Choroid plexus epithelial cell (primary cell): ENCODE measurements around the gene PMF1.

Experiments
- DNase-seq: peaks from one replicate; pipeline ENCODE4 v3.0.0-alpha.2; 2010; ENCODE audit warnings: low read depth
- H3K4me3 ChIP-seq: 2 replicates; pipeline ENCODE4 v1.5.1; 2011; ENCODE audit warnings: low read depth, mild to moderate bottlenecking, control low read depth, low read length, moderate library complexity
- CTCF ChIP-seq: conservative IDR thresholded peaks from 2 replicates; pipeline ENCODE4 v1.5.1; 2011; ENCODE audit warnings: low read depth, mild to moderate bottlenecking, control low read depth, inconsistent platforms, low read length, moderate library complexity

PMF1 gene

GRCh38 chr1:156217871-156218270 is 5.1 kb downstream of the PMF1 start:
- no peak for TF ChIP-seq CTCF
- DNase-seq = peak; percentile 23
- no peak overlapping the region for H3K4me3 ChIP-seq

- DNase-seq = no peak
- no peak for TF ChIP-seq CTCF
- no peak overlapping the region for H3K4me3 ChIP-seq
Measured at GRCh38 chr1:156220226-156220625, 7.4 kb downstream of the PMF1 start.

- DNase-seq = no peak
Measured at GRCh38 chr1:156221986-156222692, 9.3 kb downstream of the PMF1 start.

GRCh38 chr1:156225677-156226014 is 12.8 kb downstream of the PMF1 start:
- no peak overlapping the region for H3K4me3 ChIP-seq
- no peak for TF ChIP-seq CTCF
- no peak for DNase-seq

More at GRCh38 chr1:156221986-156222692, 9.3 kb downstream of the PMF1 start:
- H3K4me3 ChIP-seq = no peak overlapping the region
- TF ChIP-seq CTCF = no peak

- no peak for TF ChIP-seq CTCF
- H3K4me3 ChIP-seq = no peak overlapping the region
- no peak for DNase-seq
Measured at GRCh38 chr1:156226116-156226538, 13.3 kb downstream of the PMF1 start.

- DNase-seq = no peak
- no peak overlapping the region for H3K4me3 ChIP-seq
- no peak for TF ChIP-seq CTCF
Measured at GRCh38 chr1:156226782-156227181, 14.0 kb downstream of the PMF1 start.

GRCh38 chr1:156228501-156228900 is 15.7 kb downstream of the PMF1 start:
- no peak for DNase-seq
- no peak for TF ChIP-seq CTCF

More at GRCh38 chr1:156228501-156228900, 15.7 kb downstream of the PMF1 start:
- H3K4me3 ChIP-seq = no peak overlapping the region
